Common myeloid progenitor, CD34-positive (primary cell): ENCODE measurements around the gene TEX44.

Source experiments
- CTCF ChIA-PET: fragments of 350-600 bp; sonication (Branson Sonifier 250); formaldehyde crosslinking; loops from one replicate; lab custom pipeline; 2021; ENCODE audit warnings: antibody characterized with exemption; lab: Charles Lee
- POLR2A ChIA-PET: fragments of 350-600 bp; sonication (Branson Sonifier 250); formaldehyde crosslinking; loops from one replicate; lab custom pipeline; 2021; ENCODE audit warnings: antibody characterized with exemption; lab: Charles Lee
- DNase-seq, 3 donors: peaks; one replicate each; pipeline versions ENCODE4 v3.0.0 to v3.0.0-alpha.2; 2013
- H3K27ac ChIP-seq, 2 experiments: 1 replicate in 1 of 2; 2 replicates in 1 of 2; pipeline ENCODE4 v1.7.0; 2013; ENCODE audit warnings: inconsistent platforms in 2 of 2, low read length in 2 of 2, mild to moderate bottlenecking in 2 of 2, low read depth in 1 of 2, moderate library complexity in 1 of 2; ENCODE audit not compliant: severe bottlenecking in 2 of 2, insufficient read depth in 1 of 2, poor library complexity in 1 of 2
- H3K27me3 ChIP-seq, 5 experiments: replicated peaks in 2 of 5; 1 replicate in 3 of 5; 2 replicates in 2 of 5; pipeline versions ENCODE4 v1.6.1 to v1.7.0; 2013; ENCODE audit warnings: low read length in 4 of 5, mild to moderate bottlenecking in 2 of 5, moderate library complexity in 2 of 5, inconsistent platforms in 1 of 5; ENCODE audit not compliant: insufficient read depth in 5 of 5, control insufficient read depth in 4 of 5
- H3K36me3 ChIP-seq, 4 experiments: 1 replicate in 2 of 4; 2 replicates in 2 of 4; pipeline versions ENCODE4 v1.6.1 to v1.7.0; 2013; ENCODE audit warnings: low read length in 3 of 4, control low read depth in 1 of 4, mild to moderate bottlenecking in 1 of 4; ENCODE audit not compliant: control insufficient read depth in 4 of 4, insufficient read depth in 4 of 4
- H3K4me1 ChIP-seq, 4 experiments: 1 replicate in 3 of 4; 2 replicates in 1 of 4; pipeline versions ENCODE4 v1.6.1 to v1.7.1; 2013; ENCODE audit warnings: low read length in 3 of 4, mild to moderate bottlenecking in 3 of 4, control low read depth in 1 of 4, inconsistent platforms in 1 of 4, moderate library complexity in 1 of 4; ENCODE audit not compliant: control insufficient read depth in 4 of 4, insufficient read depth in 4 of 4; ENCODE audit errors: control extremely low read depth in 1 of 4
- H3K4me3 ChIP-seq, 7 experiments: 1 replicate in 4 of 7; 2 replicates in 3 of 7; pipeline versions ENCODE4 v1.5.1 to v1.7.0; 2013; ENCODE audit warnings: mild to moderate bottlenecking in 7 of 7, low read length in 6 of 7, moderate library complexity in 6 of 7, inconsistent platforms in 2 of 7, low read depth in 2 of 7, control low read depth in 1 of 7; ENCODE audit not compliant: insufficient read depth in 4 of 7, control insufficient read depth in 1 of 7; ENCODE audit errors: extremely low read depth in 1 of 7
- H3K9me3 ChIP-seq, 5 experiments: 1 replicate in 4 of 5; 2 replicates in 1 of 5; pipeline versions ENCODE4 v1.6.1 to v1.7.1; 2013; ENCODE audit warnings: low read length in 4 of 5, mild to moderate bottlenecking in 2 of 5, inconsistent platforms in 1 of 5, low read depth in 1 of 5, moderate library complexity in 1 of 5; ENCODE audit not compliant: control insufficient read depth in 4 of 5, insufficient read depth in 2 of 5; ENCODE audit errors: control extremely low read depth in 1 of 5
- WGBS: methylation state at CpG from one replicate; pipeline ENCODE4 v1.1.5; 2013; ENCODE audit not compliant: insufficient coverage; 5-methylcytosine and 5-hydroxymethylcytosine counted together

The TEX44 gene

DNA sequence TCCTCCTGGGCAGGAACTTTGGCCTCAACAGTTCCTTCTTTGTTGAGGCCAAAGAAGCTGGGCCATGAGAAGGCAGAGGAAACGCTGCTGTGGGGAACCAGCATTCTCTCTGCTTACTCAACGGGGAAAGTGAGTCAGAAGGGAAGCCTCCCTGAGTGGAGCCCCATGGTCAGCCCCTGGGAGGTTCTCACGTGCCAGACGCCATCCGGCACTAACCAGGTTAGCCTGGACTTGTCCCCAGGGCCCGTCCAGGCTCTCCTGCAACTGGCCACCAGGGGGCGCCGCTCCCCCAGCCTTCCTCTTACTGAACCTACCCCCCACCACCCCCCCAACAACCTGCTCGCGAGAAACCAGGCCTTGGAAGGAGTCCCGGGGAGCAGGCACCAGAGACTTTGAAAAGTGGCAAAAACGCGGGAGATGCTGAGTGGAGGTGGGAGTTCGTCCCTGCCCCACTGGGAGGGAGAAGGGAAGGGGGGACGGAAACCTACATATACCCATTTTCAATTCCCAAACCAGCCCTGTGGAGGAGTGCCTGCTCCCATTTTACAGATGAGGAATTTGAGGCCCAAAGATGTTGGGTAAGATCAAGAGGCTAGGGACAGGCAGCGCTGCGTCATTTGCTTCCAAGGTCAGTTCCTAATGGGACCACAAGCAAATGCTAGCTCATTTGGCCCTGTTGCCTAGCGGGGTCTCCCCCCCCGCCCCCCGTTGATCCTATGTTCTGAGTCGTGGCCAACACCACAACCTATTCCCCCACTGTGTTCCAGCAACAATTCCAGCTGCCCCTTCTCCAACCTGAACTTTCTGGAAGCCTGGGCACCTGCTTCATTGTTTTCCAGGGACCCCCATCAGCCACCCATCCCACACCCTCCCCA is 20.0 kb downstream of the TEX44 start:
- ChIA-PET POLR2A (interaction anchor here (1.3 to 5.1 kb wide), 7 partner anchors 29 to 101 kb away, joined by 3 to 32 read pairs (median 9); partner anchors contain the start of gene PTMA), CTCF (interaction anchor here (0.7 to 12.6 kb wide), 30 partner anchors 7 to 137 kb away, joined by 3 to 318 read pairs (median 5); no protein-coding TSS in a partner anchor)
- peak overlapping the region; percentile 94 to 96 for H3K27ac ChIP-seq
- peak; percentile 89 to 94 (median 93) for DNase-seq
- 17% methylated on average over 12 of the region's 21 CpGs for WGBS
- H3K9me3 ChIP-seq, result no peaks in the 10 kb centered on the region
- peaks cover 3 to 65% (median 57%) of the 10 kb centered on the region in 4 experiments for H3K4me1 ChIP-seq
- H3K4me3 ChIP-seq, result peak overlapping the region in 3 of 7 experiments; percentile 68 to 78 (median 70)
- no peaks in the 10 kb centered on the region for H3K36me3 ChIP-seq
- no peaks in the 10 kb centered on the region for H3K27me3 ChIP-seq

DNA sequence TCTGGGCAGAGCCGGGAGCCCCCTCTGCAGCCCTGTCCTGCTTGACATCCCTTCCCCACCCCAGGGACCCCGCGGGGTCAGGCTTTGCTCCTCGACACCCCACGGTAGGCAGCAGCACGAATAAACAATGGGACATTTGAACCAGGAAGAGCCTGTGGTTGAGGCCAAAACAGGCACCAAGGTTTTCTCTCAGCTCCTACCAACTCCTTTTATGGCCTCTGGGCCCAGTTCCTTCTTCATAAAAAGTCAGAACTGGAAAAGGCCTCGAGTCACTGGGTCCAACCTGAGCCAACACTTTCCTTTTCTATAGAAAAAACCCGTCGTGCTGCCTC is 20.6 kb downstream of the TEX44 start:
- WGBS, result 5% methylated on average over 8 of the region's 9 CpGs
- Histone ChIP-seq H3K27ac (peak overlapping the region; percentile 94 to 96), H3K27me3 (no peaks in the 10 kb centered on the region), H3K4me3 (peak overlapping the region in 3 of 7 experiments; percentile 68 to 78 (median 70)), H3K9me3 (no peaks in the 10 kb centered on the region), H3K36me3 (no peaks in the 10 kb centered on the region), H3K4me1 (peaks cover 3 to 71% (median 61%) of the 10 kb centered on the region in 4 experiments)
- CTCF ChIA-PET, result interaction anchor here (0.8 to 12.6 kb wide), 23 partner anchors 8 to 137 kb away, joined by 3 to 318 read pairs (median 3); no protein-coding TSS in a partner anchor
- POLR2A ChIA-PET, result interaction anchor here (0.8 to 5.1 kb wide), 9 partner anchors 28 to 101 kb away, joined by 3 to 32 read pairs (median 5); partner anchors contain the start of gene PTMA
- peak in 2 of 3 donors; percentile 83 to 85 for DNase-seq

DNA sequence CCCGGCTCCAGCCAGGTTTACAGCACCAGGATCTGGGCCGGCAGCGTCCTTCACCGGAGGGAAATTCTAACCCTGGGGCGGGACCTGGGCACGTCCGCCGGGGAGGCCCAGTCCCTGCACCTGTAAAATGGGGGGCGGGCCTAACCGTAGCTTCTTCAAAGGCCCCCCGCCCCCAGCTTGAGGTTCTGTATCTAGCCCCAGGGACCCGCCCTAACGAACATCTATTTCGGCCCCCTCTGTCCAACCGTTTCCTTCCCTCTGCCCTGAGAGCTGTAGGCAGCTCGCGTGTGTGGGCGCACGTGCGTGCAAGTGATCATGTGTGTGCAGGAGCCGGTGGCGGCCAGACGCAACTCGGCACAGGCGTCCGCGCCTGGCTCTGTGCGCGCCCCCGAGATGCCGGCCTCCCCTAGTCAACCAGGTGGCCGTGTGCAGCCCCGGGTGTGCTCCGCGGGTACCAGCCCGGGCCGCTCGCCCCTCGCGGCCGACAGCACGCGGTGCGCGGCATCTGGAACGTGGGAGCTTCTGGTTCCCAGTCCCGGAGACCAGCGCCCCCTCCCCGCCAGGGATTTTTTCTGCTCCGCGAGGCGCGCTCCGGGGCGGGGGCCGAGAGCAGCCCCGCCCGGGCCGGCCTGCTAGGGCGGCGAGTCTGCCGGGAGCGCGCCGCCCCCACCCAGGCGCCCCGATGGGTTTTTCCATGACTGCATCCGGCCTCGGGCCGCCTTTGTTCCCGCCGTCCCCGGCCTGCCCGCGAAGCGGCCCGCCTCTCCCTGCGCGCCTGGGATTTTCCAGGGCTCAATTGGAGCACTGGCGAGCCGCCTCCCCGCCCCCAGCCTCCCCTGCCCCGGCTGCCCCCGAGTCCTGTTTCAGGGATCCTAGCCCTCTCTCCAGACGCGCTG is 21.2 kb downstream of the TEX44 start:
- peak; percentile 92 to 97 (median 96) for DNase-seq
- Histone ChIP-seq H3K36me3 (no peaks in the 10 kb centered on the region), H3K4me3 (peak overlapping the region; percentile 29 to 78 (median 68)), H3K9me3 (no peaks in the 10 kb centered on the region), H3K27ac (peak overlapping the region; percentile 94 to 96), H3K27me3 (no peaks in the 10 kb centered on the region), H3K4me1 (peaks cover 3 to 72% (median 61%) of the 10 kb centered on the region in 4 experiments)
- POLR2A ChIA-PET, result interaction anchor here (0.5 to 5.1 kb wide), 12 partner anchors 22 to 101 kb away, joined by 3 to 32 read pairs (median 4); partner anchors contain the start of gene PTMA
- under 1% methylated on average over 71 of the region's 86 CpGs for WGBS
- CTCF ChIA-PET, result interaction anchor here (0.8 to 12.6 kb wide), 23 partner anchors 9 to 138 kb away, joined by 3 to 318 read pairs (median 3); no protein-coding TSS in a partner anchor

DNA sequence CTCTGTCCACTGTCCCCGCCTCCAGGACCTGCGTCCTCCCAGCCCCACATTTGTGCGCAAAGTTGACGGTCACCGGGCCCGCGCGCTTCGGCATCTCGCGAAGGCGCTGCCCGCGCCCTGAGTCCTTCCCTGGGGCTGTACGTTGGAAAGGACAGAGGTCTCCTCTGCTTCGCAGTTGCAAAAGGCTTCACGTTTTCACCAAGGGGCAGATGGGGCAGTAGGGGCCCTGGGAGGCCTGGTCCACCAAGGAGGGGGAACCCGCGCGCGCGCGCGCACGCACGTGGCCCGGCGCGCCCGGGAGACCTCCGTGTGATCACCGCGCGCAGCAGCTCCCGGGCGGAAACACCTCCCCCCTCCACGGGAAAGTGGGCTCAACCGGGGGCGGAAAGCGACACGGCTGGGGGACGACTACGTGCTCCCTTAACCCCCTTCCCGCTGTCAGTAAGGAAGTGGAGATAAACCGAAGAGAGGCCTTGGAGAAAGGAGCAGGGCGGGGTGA is 21.9 kb downstream of the TEX44 start:
- peaks cover 3 to 72% (median 61%) of the 10 kb centered on the region in 4 experiments for H3K4me1 ChIP-seq
- no peaks in the 10 kb centered on the region for H3K9me3 ChIP-seq
- H3K4me3 ChIP-seq, result peak overlapping the region; percentile 29 to 78 (median 68)
- no peaks in the 10 kb centered on the region for H3K36me3 ChIP-seq
- no peaks in the 10 kb centered on the region for H3K27me3 ChIP-seq
- DNase-seq, result peak; percentile 75 to 82 (median 76)
- CTCF ChIA-PET, result interaction anchor here (1.0 to 12.6 kb wide), 11 partner anchors 9 to 100 kb away, joined by 3 to 318 read pairs (median 7); no protein-coding TSS in a partner anchor
- under 1% methylated on average over 18 of the region's 46 CpGs for WGBS
- POLR2A ChIA-PET, result interaction anchor here (0.8 to 5.1 kb wide), 7 partner anchors 27 to 99 kb away, joined by 3 to 32 read pairs (median 4); partner anchors contain the start of gene PTMA
- H3K27ac ChIP-seq, result peak overlapping the region; percentile 94 to 96

DNA sequence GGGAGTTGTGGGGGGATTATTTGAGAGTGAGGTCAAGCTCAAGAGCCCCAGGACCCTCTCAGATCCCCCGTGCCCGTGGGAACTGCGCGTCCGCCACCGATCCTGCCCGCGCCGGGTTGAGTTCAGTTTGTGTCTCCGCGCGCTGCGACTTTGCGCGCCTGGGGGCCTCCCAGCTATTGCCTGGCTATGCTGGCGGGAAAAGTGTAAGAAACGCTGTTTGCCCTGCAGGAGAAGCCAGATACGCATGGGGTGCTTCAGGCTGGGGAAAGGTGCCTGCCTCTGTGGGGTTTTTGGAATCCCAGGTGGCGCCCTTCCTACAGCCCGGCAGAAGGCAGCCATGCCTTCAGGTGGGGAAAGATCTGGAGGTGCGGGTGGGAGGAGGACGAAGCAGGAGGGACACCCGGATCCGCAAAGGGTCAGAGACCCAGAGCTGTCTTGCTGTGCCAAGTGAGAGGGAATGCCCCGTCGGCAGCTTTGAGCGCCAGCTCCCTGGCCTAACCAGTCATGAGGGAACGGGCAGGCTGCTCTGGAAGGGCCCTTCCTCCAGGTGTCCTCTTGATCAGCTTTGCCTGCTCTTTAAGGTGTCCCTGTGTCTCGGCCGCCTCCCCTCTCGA is 22.5 kb downstream of the TEX44 start:
- Histone ChIP-seq H3K36me3 (no peaks in the 10 kb centered on the region), H3K9me3 (no peaks in the 10 kb centered on the region), H3K27me3 (no peaks in the 10 kb centered on the region), H3K4me3 (peak overlapping the region; percentile 29 to 78 (median 68)), H3K27ac (peak overlapping the region; percentile 94 to 96), H3K4me1 (peaks cover 3 to 72% (median 61%) of the 10 kb centered on the region in 4 experiments)
- peak; percentile 25 to 52 (median 41) for DNase-seq
- WGBS, result 17% methylated on average over 26 of the region's 31 CpGs
- POLR2A ChIA-PET, result interaction anchor here (1.0 to 5.1 kb wide), 4 partner anchors 26 to 99 kb away, joined by 3 to 32 read pairs (median 12); partner anchors contain the start of gene PTMA
- CTCF ChIA-PET, result interaction anchor here (0.6 to 12.6 kb wide), 10 partner anchors 8 to 100 kb away, joined by 3 to 318 read pairs (median 6); no protein-coding TSS in a partner anchor

DNA sequence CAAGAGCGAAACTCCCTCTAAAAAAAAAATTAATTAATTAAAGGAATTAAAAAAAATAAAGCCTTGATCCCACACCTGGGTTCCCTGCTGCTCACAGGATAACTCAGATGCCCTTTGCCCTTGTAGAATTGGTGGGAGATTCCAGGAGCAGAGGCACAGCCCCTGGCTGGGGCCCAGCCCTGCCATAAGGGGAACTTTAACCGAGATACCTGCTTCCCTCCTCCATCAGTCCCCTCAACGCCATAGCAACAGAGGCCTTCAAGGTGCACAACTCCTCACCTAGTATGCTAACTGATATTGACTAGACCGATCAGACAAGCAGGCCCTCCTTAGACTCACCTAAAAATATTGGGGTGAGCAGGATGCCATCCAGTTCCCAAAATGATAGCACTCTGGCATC is 23.6 kb downstream of the TEX44 start:
- whole genome bisulfite sequencing, result 100% methylated on average over 1 of the region's 4 CpGs
- Histone ChIP-seq H3K27me3 (no peaks in the 10 kb centered on the region), H3K4me3 (no peak overlapping the region), H3K4me1 (peaks cover 3 to 68% (median 57%) of the 10 kb centered on the region in 4 experiments), H3K36me3 (no peaks in the 10 kb centered on the region), H3K9me3 (no peaks in the 10 kb centered on the region), H3K27ac (no peak overlapping the region)
- ChIA-PET POLR2A (no interaction called here), CTCF (interaction anchor here (1.5 to 12.6 kb wide), 2 partner anchors 16 to 54 kb away, joined by 4 to 318 read pairs; no protein-coding TSS in a partner anchor)
- no peak for DNase-seq
